IPS-15b (cell line): Measurements from ENCODE around the gene AMFR.

Experiments used
- H3K27me3 ChIP-seq: one replicate; pipeline ENCODE4 v1.6.1; 2013; ENCODE audit warnings: low read length; ENCODE audit not compliant: control insufficient read depth, insufficient read depth
- H3K36me3 ChIP-seq: one replicate; pipeline ENCODE4 v1.6.1; 2013; ENCODE audit warnings: low read length; ENCODE audit not compliant: control insufficient read depth, insufficient read depth
- H3K4me1 ChIP-seq: one replicate; pipeline ENCODE4 v1.6.1; 2013; ENCODE audit warnings: mild to moderate bottlenecking, low read length; ENCODE audit not compliant: control insufficient read depth, insufficient read depth
- H3K4me3 ChIP-seq: one replicate; pipeline ENCODE4 v1.5.1; 2013; ENCODE audit warnings: low read depth, low read length
- H3K9ac ChIP-seq: one replicate; pipeline ENCODE4 v1.6.1; 2013; ENCODE audit warnings: low read depth, mild to moderate bottlenecking, low read length
- H3K9me3 ChIP-seq: one replicate; pipeline ENCODE4 v1.6.1; 2013; ENCODE audit warnings: mild to moderate bottlenecking, low read length; ENCODE audit not compliant: control insufficient read depth, insufficient read depth

The AMFR gene

GRCh38 chr16:56367764-56368163 is 57.6 kb downstream of the AMFR start:
- no peaks in the 10 kb centered on the region for H3K9me3 ChIP-seq
- H3K27me3 ChIP-seq: no peaks in the 10 kb centered on the region
- H3K36me3 ChIP-seq: peaks cover 5% of the 10 kb centered on the region
- H3K4me1 ChIP-seq: no peaks in the 10 kb centered on the region
- no peak overlapping the region for H3K9ac ChIP-seq
- no peak overlapping the region for H3K4me3 ChIP-seq

GRCh38 chr16:56366945-56367344 is 58.4 kb downstream of the AMFR start:
- Histone ChIP-seq H3K27me3 (no peaks in the 10 kb centered on the region), H3K36me3 (peaks cover 5% of the 10 kb centered on the region), H3K4me1 (no peaks in the 10 kb centered on the region), H3K9ac (no peak overlapping the region), H3K4me3 (no peak overlapping the region), H3K9me3 (no peaks in the 10 kb centered on the region)

- Histone ChIP-seq H3K9ac (no peak overlapping the region), H3K36me3 (peaks cover 5% of the 10 kb centered on the region), H3K4me3 (no peak overlapping the region), H3K4me1 (no peaks in the 10 kb centered on the region), H3K9me3 (no peaks in the 10 kb centered on the region), H3K27me3 (no peaks in the 10 kb centered on the region)
These were observed 59.8 kb downstream of the AMFR start for GRCh38 chr16:56365552-56365951.

GRCh38 chr16:56364865-56365264 is 60.5 kb downstream of the AMFR start:
- Histone ChIP-seq H3K9ac (no peak overlapping the region), H3K27me3 (no peaks in the 10 kb centered on the region), H3K4me3 (no peak overlapping the region), H3K9me3 (no peaks in the 10 kb centered on the region), H3K4me1 (no peaks in the 10 kb centered on the region), H3K36me3 (peaks cover 5% of the 10 kb centered on the region)

GRCh38 chr16:56363781-56364565 is 61.4 kb downstream of the AMFR start:
- H3K4me1 ChIP-seq: no peaks in the 10 kb centered on the region
- no peaks in the 10 kb centered on the region for H3K27me3 ChIP-seq
- no peak overlapping the region for H3K9ac ChIP-seq
- no peaks in the 10 kb centered on the region for H3K9me3 ChIP-seq
- H3K36me3 ChIP-seq: peaks cover 5% of the 10 kb centered on the region
- H3K4me3 ChIP-seq: no peak overlapping the region

- Histone ChIP-seq H3K36me3 (peaks cover 5% of the 10 kb centered on the region), H3K4me1 (no peaks in the 10 kb centered on the region), H3K4me3 (no peak overlapping the region), H3K27me3 (no peaks in the 10 kb centered on the region), H3K9ac (no peak overlapping the region), H3K9me3 (no peaks in the 10 kb centered on the region)
These were observed 62.1 kb downstream of the AMFR start for GRCh38 chr16:56363181-56363716.

GRCh38 chr16:56362706-56363105 is 62.6 kb downstream of the AMFR start:
- Histone ChIP-seq H3K4me3 (no peak overlapping the region), H3K4me1 (no peaks in the 10 kb centered on the region), H3K9me3 (no peaks in the 10 kb centered on the region), H3K36me3 (peaks cover 5% of the 10 kb centered on the region), H3K27me3 (no peaks in the 10 kb centered on the region), H3K9ac (no peak overlapping the region)

GRCh38 chr16:56362057-56362655 is 63.2 kb downstream of the AMFR start:
- Histone ChIP-seq H3K4me3 (no peak overlapping the region), H3K9ac (no peak overlapping the region), H3K27me3 (no peaks in the 10 kb centered on the region), H3K36me3 (peaks cover 5% of the 10 kb centered on the region), H3K9me3 (no peaks in the 10 kb centered on the region), H3K4me1 (peaks cover 2% of the 10 kb centered on the region)

GRCh38 chr16:56360117-56361008 is 65.0 kb downstream of the AMFR start:
- Histone ChIP-seq H3K9ac (no peak overlapping the region), H3K27me3 (no peaks in the 10 kb centered on the region), H3K9me3 (no peaks in the 10 kb centered on the region), H3K36me3 (peaks cover 5% of the 10 kb centered on the region), H3K4me3 (no peak overlapping the region), H3K4me1 (peaks cover 8% of the 10 kb centered on the region)

GRCh38 chr16:56357765-56358322 is 67.5 kb downstream of the AMFR start:
- Histone ChIP-seq H3K4me3 (no peak overlapping the region), H3K9ac (no peak overlapping the region), H3K27me3 (no peaks in the 10 kb centered on the region)

GRCh38 chr16:56357241-56357764 is 68.0 kb downstream of the AMFR start:
- H3K9me3 ChIP-seq: no peaks in the 10 kb centered on the region
- H3K4me1 ChIP-seq: peaks cover 8% of the 10 kb centered on the region
- H3K4me3 ChIP-seq: no peak overlapping the region
- H3K27me3 ChIP-seq: no peaks in the 10 kb centered on the region
- no peaks in the 10 kb centered on the region for H3K36me3 ChIP-seq
- no peak overlapping the region for H3K9ac ChIP-seq

More at GRCh38 chr16:56357765-56358322, 67.5 kb downstream of the AMFR start:
- Histone ChIP-seq H3K36me3 (no peaks in the 10 kb centered on the region), H3K4me1 (peaks cover 8% of the 10 kb centered on the region), H3K9me3 (no peaks in the 10 kb centered on the region)
